ENCODE measurements around the gene PLOD3. TPM values are rescaled to one million over a fixed set of nuclear protein-coding genes. Genes with fewer than 3 reads are reported as not detected.

Gene PLOD3
- total and polyA plus RNA-seq, 2 of the 8 experiments (the other 6 are each of a cell fraction or from before 2014, with no cell fraction given) = 28.4 to 47.2 TPM

GRCh38 chr7:101265622-101266516 lies 48.5 kb upstream of the PLOD3 start:
- WGBS, 2 experiments (ENCODE audit: extremely low coverage in 1 of 2, insufficient coverage in 1 of 2, insufficient read length in 1 of 2, insufficient replicate concordance in 2 of 2, low coverage in 1 of 2, low lambda C conversion rate in 2 of 2, missing lambda C conversion rate in 1 of 2) = 82% methylated on average over 17 of the region's 17 CpGs; no CpG with 5 or more reads in 1 of the 2 experiments
- Histone ChIP-seq H2BK5ac (ENCODE audit: low read depth, low read length) (no peak overlapping the region), H2AK5ac (ENCODE audit: low read depth, low read length) (no peak overlapping the region), H3K27ac (ENCODE audit: low read depth, low read length) (no peak overlapping the region), H3K27me3 (replicated peaks in 1 of 4; ENCODE audit: control insufficient read depth in 3 of 4, extremely low read depth in 1 of 4, insufficient read depth in 3 of 4, low read length in 3 of 4) (no peaks in the 10 kb centered on the region), H3K23me2 (ENCODE audit: low read depth, low read length) (no peaks in the 10 kb centered on the region), H4K5ac (ENCODE audit: insufficient read length, low read depth, low read length) (no peak overlapping the region), H3K56ac (replicated peaks; ENCODE audit: insufficient read length, low read depth, low read length) (no peak overlapping the region), H3K4me3 (ENCODE audit: extremely low read depth in 1 of 4, insufficient read depth in 2 of 4, low read depth in 3 of 4, low read length in 4 of 4) (no peak overlapping the region), H3K9me3 (ENCODE audit: insufficient read depth in 2 of 2, low read depth in 1 of 2, low read length in 1 of 2) (no peaks in the 10 kb centered on the region), H4K8ac (ENCODE audit: extremely low read depth, insufficient read depth, low read length) (no peak overlapping the region), H3K4ac (replicated peaks; ENCODE audit: insufficient read length, low read depth, low read length) (no peak overlapping the region), H3K4me2 (ENCODE audit: insufficient read depth in 1 of 2, low read depth in 2 of 2, low read length in 2 of 2) (no peak overlapping the region), H4K20me1 (replicated peaks in 1 of 2; ENCODE audit: control insufficient read depth in 1 of 2, insufficient read depth in 2 of 2, low read length in 2 of 2) (no peaks in the 10 kb centered on the region), H3K18ac (ENCODE audit: extremely low read depth, low read length) (no peak overlapping the region), H2AFZ (ENCODE audit: low read length) (no peak overlapping the region), H3K79me2 (ENCODE audit: control insufficient read depth in 1 of 2, insufficient read depth in 2 of 2, low read length in 2 of 2) (no peaks in the 10 kb centered on the region), H3K79me1 (ENCODE audit: low read depth, low read length) (no peaks in the 10 kb centered on the region), H3K36me3 (ENCODE audit: control insufficient read depth in 2 of 4, insufficient read depth in 4 of 4, low read length in 3 of 4) (no peaks in the 10 kb centered on the region), H4K91ac (replicated peaks; ENCODE audit: insufficient read length, low read length) (no peak overlapping the region), H2BK12ac (ENCODE audit: low read depth, low read length) (no peak overlapping the region), H3K14ac (ENCODE audit: insufficient read length) (no peak overlapping the region), H3K4me1 (replicated peaks in 1 of 4; ENCODE audit: control insufficient read depth in 3 of 4, insufficient read depth in 4 of 4, low read length in 3 of 4) (peaks cover 0 to 3% (median 0%) of the 10 kb centered on the region in 4 experiments; a peak in 1 of 7 replicates), H2BK20ac (ENCODE audit: low read length) (no peak overlapping the region), H3K9ac (replicated peaks in 1 of 4; ENCODE audit: extremely low read depth in 1 of 4, low read depth in 3 of 4, low read length in 3 of 4) (no peak overlapping the region), H2BK15ac (ENCODE audit: low read length) (no peak overlapping the region), H3K23ac (ENCODE audit: insufficient read length) (no peak overlapping the region), H2BK120ac (replicated peaks; ENCODE audit: low read depth, low read length) (no peak overlapping the region)
- FAIRE-seq (no peak), DNase-seq (ENCODE audit: low read depth in 1 of 2, low spot score in 2 of 2) (no peak)
- ChIA-PET CTCF (ENCODE audit: partially characterized antibody) (interaction anchor here (0.6 to 2.9 kb wide), 6 partner anchors 17 to 47 kb away, joined by 3 to 12 read pairs (median 4); partner anchors contain the start of gene CLDN15), POLR2A (ENCODE audit: partially characterized antibody) (interaction anchor here (0.5 to 3.1 kb wide), 10 partner anchors 9 to 61 kb away, joined by 3 to 16 read pairs (median 4); partner anchors contain the start of gene FIS1)
- no peak for TF ChIP-seq MAFK (IDR thresholded peaks at IDR 0.05; ENCODE audit: low read depth, low read length)
